ENCODE data around the gene MTSS2.

MTSS2 gene, protein sequence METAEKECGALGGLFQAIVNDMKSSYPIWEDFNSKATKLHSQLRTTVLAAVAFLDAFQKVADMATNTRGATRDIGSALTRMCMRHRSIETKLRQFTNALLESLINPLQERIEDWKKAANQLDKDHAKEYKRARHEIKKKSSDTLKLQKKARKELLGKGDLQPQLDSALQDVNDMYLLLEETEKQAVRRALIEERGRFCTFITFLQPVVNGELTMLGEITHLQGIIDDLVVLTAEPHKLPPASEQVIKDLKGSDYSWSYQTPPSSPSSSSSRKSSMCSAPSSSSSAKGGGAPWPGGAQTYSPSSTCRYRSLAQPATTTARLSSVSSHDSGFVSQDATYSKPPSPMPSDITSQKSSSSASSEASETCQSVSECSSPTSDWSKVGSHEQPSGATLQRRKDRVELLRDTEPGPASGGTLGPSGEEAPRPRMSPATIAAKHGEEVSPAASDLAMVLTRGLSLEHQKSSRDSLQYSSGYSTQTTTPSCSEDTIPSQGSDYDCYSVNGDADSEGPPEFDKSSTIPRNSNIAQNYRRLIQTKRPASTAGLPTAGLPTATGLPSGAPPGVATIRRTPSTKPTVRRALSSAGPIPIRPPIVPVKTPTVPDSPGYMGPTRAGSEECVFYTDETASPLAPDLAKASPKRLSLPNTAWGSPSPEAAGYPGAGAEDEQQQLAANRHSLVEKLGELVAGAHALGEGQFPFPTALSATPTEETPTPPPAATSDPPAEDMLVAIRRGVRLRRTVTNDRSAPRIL

DNA sequence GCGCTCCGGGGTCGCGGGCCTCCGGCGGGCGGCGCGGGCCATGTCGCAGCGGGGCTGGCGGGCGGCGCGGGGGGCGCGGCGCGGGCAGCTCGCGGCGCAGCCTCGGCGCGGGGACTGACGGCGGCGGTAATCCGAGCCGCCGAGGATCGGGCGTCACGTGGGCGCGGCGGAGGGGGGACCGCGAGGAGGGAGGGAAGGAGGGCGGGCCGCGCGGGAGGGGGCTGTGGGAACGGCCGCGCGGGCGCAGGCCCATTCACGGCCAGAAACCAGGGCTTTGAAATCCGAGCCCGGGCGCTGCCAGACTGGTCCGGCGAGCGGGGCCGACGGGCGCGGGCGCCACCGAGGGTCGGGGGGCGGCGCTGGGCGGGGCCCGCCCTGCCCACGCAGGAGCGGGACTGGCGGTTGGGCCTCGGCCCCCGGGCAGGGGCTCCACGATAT lies at the start of gene MTSS2:
TSS of gene MTSS2 (minus strand) at position 116 of the 438 bp plus-strand sequence. CDS start 262 bp downstream, outside the sequence.
- DNase-seq, result peak; percentile 93

DNA sequence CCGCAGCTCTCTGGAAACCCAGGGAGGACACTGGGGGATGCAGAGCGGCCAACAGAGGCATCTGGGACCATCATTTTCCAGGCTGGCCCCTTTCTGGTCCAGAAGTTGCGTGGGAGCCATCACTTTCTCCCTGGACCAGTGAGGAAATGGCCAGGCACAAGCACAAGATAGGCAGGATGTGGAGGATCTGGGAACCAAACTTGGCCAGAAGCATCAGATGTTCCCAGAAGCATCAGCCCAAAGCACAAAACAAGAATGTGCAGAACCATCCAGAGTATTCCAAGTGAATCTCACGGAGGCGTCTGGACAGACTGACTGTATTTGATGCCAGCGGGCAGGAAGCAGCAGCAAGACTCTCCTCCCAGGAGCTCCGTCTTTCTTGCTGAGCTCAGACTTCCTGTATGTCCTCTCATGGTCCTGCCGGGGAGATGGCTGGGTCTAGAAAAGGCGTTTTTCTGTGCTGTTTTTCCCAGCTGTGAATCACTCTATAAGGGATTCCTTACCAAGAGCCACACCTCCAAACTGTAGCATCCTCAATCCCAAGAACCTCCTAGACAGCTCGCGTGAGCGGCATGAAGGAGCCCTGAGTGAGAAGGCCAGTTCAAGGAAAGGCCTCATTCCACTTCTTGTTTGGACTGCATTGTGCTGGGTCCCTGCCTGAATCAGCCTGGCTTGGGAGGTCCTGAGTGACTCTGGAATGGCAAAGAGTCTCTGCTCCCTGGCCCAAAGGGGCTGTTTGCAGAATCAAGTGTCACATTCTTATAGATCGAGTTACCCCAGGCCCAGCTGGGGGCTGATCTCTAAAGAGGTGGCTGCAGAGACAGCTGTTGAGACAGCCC lies 49.5 kb upstream of the MTSS2 start:
- peak; percentile 79 for DNase-seq

DNA sequence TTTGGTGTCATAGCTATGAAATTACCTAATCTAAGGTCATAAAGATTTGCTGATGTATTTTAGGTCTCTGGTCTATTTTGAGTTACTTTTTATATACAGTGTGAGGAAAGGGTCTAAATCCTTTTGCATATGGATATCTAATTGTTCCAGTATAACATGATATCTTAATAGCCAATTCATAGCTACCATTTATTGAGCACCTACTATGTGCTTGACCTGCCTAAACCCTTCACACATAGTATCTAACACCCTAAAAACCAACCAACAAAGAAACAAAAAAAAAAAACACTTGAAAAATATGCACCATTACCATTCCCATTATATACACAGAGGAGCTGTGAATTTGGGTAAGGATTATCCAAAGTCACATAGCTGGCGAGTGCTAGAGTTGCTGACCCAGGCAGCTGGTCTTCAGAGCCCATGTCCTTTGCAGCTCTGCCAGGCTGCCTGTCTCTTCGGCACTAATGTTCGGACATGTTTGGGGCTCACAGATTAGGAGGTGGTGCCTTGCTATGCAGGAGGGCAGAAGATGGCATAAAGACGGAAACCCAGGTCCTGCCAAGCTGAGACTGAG lies 48.8 kb upstream of the MTSS2 start:
- no peak for DNase-seq

DNA sequence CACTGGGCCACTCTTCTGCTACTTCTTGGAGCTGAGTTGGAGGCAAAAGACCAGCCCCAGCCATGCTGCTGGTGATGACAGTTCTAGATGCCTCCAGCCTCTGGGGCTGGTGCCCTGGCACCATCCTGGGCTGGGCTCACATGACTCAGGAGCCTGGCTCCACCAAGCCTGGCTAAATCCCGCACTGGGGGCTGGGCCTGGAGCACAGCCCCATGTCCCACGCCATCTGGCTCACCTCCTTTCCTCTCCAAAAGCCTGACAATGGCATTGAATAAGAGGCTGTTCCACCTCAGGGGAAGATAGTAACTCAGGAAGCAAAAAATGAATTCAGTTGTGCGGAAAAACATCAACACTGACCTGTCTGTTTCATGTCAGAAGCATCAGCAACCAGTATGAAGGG lies 45.1 kb upstream of the MTSS2 start:
- DNase-seq, result no peak

DNA sequence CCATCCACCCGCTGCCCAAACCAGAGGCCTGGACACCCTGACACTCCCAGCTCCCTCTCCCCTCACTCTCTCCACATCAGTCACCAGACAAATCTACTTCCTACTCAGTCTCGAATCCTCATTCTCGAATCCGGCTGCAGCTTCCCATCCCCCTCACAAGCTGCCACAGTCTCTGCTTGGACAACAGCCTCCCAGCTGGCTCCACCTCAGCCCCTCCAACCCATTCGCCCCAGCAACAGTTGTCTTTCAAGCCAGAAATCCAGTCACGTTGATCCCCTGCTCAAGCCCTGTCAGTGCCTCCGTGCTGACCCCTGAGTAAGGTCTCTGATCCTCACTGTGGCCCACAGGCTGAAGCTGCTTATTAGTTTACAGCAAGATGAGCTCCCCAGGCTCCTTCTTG lies 44.2 kb upstream of the MTSS2 start:
- DNase-seq, result no peak

DNA sequence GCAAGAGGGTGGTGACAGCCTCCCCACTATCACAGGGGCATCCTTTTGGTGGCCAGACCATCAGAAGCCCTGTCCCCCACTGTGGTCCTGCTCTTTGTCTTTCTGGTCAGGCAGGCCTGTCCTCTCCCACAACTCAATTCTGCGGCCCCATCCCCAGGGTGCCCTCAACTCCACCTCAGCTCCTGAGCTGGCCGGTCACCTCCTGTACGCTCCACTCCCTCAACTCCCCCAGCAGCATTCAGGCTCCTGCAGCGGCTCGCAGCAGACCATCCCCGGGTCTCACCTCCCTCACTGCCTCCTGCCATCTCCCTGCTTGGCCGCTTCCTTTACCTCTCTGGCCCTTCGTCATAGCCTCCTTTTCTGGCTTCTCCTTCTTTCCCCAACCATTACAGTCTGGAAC lies 43.4 kb upstream of the MTSS2 start:
- DNase-seq, result no peak

- DNase-seq, result no peak
Observed at GRCh38 chr16:70728150-70728549, 42.3 kb upstream of the MTSS2 start.

- DNase-seq, result peak; percentile 85
Observed at GRCh38 chr16:70726892-70727361, 41.1 kb upstream of the MTSS2 start.

DNA sequence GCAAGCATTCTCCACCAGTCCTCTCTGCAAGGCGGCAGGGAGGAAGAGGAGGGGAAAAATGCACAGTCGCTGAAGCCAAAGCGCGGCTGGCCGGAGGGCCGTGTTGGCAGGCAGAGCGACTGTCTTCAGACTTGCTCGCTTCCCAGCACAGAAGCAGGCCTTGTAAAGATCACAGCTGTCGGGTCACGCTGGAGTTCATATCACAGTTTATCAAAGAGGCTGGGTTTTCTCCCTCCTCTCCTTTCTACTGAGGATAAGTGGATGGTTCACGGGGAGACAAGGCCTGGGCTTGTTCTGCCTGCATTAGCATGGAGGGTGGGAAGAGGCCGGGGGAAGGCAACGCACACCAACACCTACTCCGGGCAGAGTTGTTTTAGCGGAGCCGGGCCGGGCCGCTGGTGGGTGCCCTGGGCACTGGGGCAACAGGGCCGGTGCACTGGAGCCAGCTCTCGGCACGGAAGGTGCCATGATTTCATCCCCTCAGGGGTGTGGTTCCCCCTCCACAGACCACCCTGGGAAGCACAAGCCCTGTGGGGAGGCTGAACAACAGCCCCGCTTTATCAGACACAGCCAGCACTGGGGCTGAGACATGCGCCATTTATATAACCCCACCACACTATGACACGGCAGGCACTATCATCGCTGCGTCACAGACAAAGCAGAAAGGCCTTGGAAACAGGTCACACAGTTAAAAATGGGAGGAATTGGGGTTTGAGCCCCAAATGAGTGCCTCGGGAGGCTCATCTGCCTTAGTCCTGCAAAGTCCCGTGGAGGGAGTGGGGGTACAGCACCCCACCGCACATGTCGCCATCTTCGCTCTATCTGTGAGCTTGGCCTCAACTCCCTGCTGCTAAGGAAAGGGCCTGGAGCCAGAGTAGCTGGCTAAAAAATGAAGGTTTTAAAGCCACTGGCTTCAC lies 40.3 kb upstream of the MTSS2 start:
- peak; percentile 85 for DNase-seq

DNA sequence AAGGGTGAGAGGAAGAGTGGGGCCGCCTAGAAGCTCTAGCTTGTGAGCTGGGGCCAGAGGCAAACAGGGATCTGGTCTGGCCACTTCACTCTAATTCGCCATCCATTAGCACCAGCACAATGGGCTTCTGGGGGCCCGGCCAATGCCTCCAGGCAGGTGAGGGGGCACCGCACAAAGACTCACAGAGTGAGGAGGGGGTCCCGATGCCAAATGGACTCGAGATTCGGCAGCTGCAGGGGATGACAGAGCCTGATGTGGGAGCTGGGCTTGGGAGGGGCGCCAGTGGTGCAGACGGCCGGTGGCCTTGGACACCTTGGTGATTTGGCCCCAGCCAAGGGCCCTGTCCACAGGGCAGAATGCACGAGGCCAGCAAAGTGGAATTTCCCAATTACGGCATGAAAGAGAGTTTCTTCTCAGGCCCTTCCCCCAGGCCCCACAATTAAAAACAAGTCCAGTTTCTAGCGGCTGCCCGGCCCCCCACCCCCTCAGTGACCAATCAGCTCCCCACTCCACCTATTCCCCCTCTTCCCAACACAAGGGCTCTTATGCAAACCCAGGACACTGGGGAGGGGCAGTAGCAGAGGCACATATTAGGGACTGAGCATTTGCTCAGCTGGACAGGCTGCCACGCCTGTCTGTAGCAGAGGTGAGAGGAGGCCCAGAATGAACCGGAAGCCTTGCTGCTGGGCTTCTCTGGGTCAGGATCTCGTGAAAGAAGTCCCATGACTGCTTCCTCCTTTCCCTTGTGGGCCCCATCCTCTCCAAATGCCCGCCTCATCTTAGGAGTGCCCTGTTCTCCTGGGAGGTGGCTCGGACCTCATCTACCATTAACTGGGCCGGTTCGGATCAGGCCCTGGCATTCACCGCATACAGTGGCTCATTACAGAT lies 39.4 kb upstream of the MTSS2 start:
- DNase-seq, result no peak

DNA sequence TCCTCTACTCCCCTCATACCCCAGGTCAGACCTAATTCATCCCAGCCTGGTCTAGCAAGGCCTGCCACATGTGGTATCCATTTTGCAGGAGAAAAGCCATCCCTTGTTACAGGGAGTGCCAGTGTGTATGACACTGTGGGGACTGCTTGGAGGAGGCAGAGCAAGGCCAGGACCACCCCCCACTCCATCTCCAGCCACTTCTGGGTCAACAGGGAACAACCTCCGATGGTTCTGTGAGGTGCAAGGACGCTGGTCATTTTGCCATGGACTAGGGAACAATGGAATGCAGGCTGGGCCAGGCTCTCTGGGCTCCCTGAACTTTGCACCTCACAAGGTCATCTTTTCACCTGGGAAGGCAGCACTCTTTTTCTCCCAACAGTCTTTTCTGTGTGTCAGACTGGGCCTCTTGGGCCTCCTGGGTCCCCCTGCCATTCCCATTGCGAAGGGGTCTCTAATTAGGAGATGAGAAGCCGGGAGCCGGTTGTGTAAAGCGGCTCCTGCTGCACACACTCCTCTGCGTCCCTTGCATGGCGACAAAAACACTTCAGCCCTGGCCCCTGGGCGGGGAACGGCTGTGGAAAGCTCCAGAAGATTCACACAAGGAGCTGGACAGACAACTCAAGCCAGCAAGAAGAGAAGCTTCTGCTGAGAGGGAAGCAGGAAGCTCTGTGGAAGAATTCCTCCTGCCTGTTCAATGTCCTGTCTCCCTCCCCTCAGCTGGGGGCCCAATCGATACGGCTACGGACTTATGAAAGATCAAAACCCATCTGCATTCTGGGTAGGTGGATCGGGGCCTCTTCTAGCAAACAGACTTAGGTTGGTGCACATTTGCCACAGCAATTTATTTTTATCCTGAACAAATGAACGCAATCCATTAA lies 38.5 kb upstream of the MTSS2 start:
- DNase-seq, result no peak

DNA sequence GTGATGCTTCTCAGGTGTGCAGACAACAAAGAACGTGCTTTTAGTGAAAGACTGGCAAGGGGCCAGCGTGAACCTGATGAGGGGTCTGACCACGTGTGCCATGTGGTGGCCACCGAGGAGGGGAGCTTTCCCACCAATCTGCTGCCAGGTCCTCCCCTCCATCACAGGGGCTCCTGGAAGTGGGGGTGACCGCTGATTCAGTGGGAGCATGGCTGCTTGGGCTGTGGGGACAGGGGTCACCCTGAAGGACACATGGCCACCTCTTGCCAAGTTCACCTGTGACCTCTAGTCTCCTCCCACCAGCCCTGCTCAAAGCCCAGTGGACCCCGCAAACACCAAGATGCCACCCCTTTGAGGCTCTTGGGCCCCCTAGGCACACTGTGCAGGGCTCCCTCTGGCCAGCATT lies 37.9 kb upstream of the MTSS2 start:
- DNase-seq, result no peak

- DNase-seq, result no peak
Observed at GRCh38 chr16:70721202-70721963, 35.5 kb upstream of the MTSS2 start.

- no peak for DNase-seq
Observed at GRCh38 chr16:70720425-70721201, 34.8 kb upstream of the MTSS2 start.

GRCh38 chr16:70717065-70717464 lies 31.2 kb upstream of the MTSS2 start:
- no peak for DNase-seq

DNA sequence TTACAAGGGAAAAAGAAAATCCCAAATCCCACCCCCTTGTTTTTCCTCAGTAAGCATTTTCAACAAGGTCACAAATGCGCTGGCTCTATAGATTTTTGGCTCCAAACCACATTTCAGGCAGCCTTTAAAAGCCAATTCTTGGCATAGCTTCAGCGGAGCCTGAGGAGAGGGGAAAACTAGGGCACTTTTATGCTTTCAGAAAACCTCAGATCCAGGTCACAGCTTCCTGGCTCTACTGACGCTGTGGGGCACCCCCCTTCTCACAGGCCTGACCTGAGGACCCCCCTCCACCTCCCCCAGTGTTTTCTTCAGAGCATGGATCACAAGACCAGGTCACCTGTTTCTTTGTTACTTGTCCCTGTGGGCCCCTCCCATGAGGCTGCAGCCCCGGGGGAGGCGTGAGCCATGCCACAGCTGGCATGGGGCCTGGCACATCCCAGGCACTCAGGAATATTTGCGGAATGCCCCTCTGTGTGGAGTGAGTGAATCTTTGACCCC lies 30.1 kb upstream of the MTSS2 start:
- peak; percentile 74 for DNase-seq

DNA sequence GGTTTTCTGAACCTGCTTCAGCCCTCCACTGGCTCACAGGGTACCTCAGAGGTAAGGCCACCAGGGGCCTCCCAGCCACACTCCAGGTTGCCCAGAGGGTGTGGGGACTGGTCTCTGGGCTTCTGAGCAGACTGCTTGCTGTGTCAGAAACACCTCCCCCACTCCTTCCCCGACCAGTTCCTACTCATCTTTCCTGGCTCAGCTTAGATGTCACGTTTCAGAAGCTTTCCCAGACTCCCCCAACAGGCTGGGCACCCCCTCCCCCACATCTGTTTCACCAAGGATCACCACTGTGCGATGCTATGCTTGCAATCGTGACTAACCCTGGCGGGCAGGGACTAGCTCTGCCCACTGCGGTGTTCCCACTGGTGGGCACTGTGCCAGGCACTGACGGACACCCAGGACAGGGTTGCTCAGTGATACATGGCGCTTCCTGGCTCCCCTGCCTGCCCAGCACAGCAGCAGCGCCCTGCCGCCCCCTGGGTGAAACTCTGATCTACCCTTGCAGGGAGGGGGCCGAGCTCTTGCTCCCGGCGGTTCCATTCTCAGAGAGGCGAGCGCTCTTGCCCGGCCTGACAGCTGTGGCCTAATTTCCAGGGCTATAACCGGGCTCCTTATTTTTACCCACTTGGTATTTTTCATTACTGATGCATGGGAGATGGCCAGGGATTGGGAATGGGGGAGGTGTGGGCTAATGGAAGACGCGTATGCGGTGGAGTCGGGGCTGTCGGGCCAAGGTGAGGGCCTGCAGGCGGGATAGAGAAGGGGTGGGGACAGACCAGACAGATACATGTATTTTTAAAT lies 29.4 kb upstream of the MTSS2 start:
- DNase-seq, result peak; percentile 86
